ENCODE measurements around the gene FLT4.

The FLT4 gene

GRCh38 chr5:180599981-180600553 lies 49.3 kb downstream of the FLT4 start:
- TF ChIP-seq CTCF (conservative IDR thresholded peaks at IDR 0.05; ENCODE audit: control insufficient read depth, insufficient read depth, low read depth, low read length): no peak
- H3K4me3 ChIP-seq (ENCODE audit: control insufficient read depth, low read depth, low read length): no peak overlapping the region
- DNase-seq (ENCODE audit: low read depth): no peak

- no peak overlapping the region for H3K4me3 ChIP-seq (ENCODE audit: control insufficient read depth, low read depth, low read length)
- TF ChIP-seq CTCF (conservative IDR thresholded peaks at IDR 0.05; ENCODE audit: control insufficient read depth, insufficient read depth, low read depth, low read length): no peak
- no peak for DNase-seq (ENCODE audit: low read depth)
Measured at GRCh38 chr5:180599590-180599914, 49.8 kb downstream of the FLT4 start.

- no peak overlapping the region for H3K4me3 ChIP-seq (ENCODE audit: control insufficient read depth, low read depth, low read length)
- no peak for TF ChIP-seq CTCF (conservative IDR thresholded peaks at IDR 0.05; ENCODE audit: control insufficient read depth, insufficient read depth, low read depth, low read length)
- no peak for DNase-seq (ENCODE audit: low read depth)
Measured at GRCh38 chr5:180598797-180599589, 50.4 kb downstream of the FLT4 start.

GRCh38 chr5:180598316-180598701 lies 51.1 kb downstream of the FLT4 start:
- no peak overlapping the region for H3K4me3 ChIP-seq (ENCODE audit: control insufficient read depth, low read depth, low read length)
- TF ChIP-seq CTCF (conservative IDR thresholded peaks at IDR 0.05; ENCODE audit: control insufficient read depth, insufficient read depth, low read depth, low read length): no peak
- no peak for DNase-seq (ENCODE audit: low read depth)

- no peak for DNase-seq (ENCODE audit: low read depth)
- TF ChIP-seq CTCF (conservative IDR thresholded peaks at IDR 0.05; ENCODE audit: control insufficient read depth, insufficient read depth, low read depth, low read length): no peak
- no peak overlapping the region for H3K4me3 ChIP-seq (ENCODE audit: control insufficient read depth, low read depth, low read length)
Measured at GRCh38 chr5:180596668-180597231, 52.6 kb downstream of the FLT4 start.

- no peak overlapping the region for H3K4me3 ChIP-seq (ENCODE audit: control insufficient read depth, low read depth, low read length)
- DNase-seq (ENCODE audit: low read depth): no peak
- no peak for TF ChIP-seq CTCF (conservative IDR thresholded peaks at IDR 0.05; ENCODE audit: control insufficient read depth, insufficient read depth, low read depth, low read length)
Measured at GRCh38 chr5:180596115-180596667, 53.2 kb downstream of the FLT4 start.
